Fibroblast of lung (primary cell): ENCODE data around the gene CDKN2D. TPM values are rescaled to one million over a fixed set of nuclear protein-coding genes. Genes with fewer than 3 reads are reported as not detected.
"Not testable (repeated sequence)": the region's sequence is repeated elsewhere in the genome, so short reads cannot be mapped to it uniquely, and the experiment has no call there.

ENCODE experiments used
- DNase-seq, 2 donors: peaks; one replicate each; pipeline versions ENCODE4 v3.0.0 to v3.0.0-alpha.2; 2010; ENCODE audit warnings: low read depth in 2 of 2
- H2AFZ ChIP-seq: 2 replicates; pipeline ENCODE4 v1.5.1; 2012; ENCODE audit warnings: low read length, control low read depth, inconsistent platforms
- H3K27ac ChIP-seq: 2 replicates; pipeline ENCODE4 v1.5.1; 2011; ENCODE audit warnings: low read length, control low read depth; ENCODE audit not compliant: insufficient read depth
- H3K27me3 ChIP-seq: 2 replicates; pipeline ENCODE4 v1.5.1; 2011; ENCODE audit warnings: mild to moderate bottlenecking, low read length; ENCODE audit not compliant: control insufficient read depth, insufficient read depth
- H3K36me3 ChIP-seq: 2 replicates; pipeline ENCODE4 v1.5.1; 2011; ENCODE audit warnings: low read length; ENCODE audit not compliant: control insufficient read depth, insufficient read depth
- H3K4me1 ChIP-seq: 2 replicates; pipeline ENCODE4 v1.5.1; 2011; ENCODE audit warnings: low read length; ENCODE audit not compliant: control insufficient read depth, insufficient read depth; ENCODE audit errors: extremely low read depth
- H3K4me2 ChIP-seq: 2 replicates; pipeline ENCODE4 v1.5.1; 2011; ENCODE audit warnings: low read length, control low read depth; ENCODE audit not compliant: insufficient read depth; ENCODE audit errors: extremely low read depth
- H3K4me3 ChIP-seq, 4 experiments: fragments of 200-600 bp in 1 of 4; sonication (generic) in 1 of 4; replicated peaks in 1 of 4; 2 replicates each; pipeline ENCODE4 v1.5.1; 2011 to 2016; ENCODE audit warnings: low read length in 4 of 4, low read depth in 3 of 4, mild to moderate bottlenecking in 3 of 4, control low read depth in 2 of 4, inconsistent platforms in 1 of 4, mixed read lengths in 1 of 4; ENCODE audit not compliant: insufficient read depth in 1 of 4; ENCODE audit errors: control extremely low read depth in 1 of 4
- H3K79me2 ChIP-seq: 2 replicates; pipeline ENCODE4 v1.5.1; 2012; ENCODE audit warnings: mild to moderate bottlenecking, low read length, inconsistent platforms; ENCODE audit not compliant: control insufficient read depth, insufficient read depth
- H3K9ac ChIP-seq: 2 replicates; pipeline ENCODE4 v1.5.1; 2011; ENCODE audit warnings: mild to moderate bottlenecking, low read length, control low read depth; ENCODE audit not compliant: insufficient read depth
- H3K9me3 ChIP-seq: 2 replicates; pipeline ENCODE4 v1.5.1; 2012; ENCODE audit warnings: low read depth, low read length; ENCODE audit not compliant: control insufficient read depth, insufficient read depth
- H4K20me1 ChIP-seq: 2 replicates; pipeline ENCODE4 v1.5.1; 2011; ENCODE audit warnings: low read length; ENCODE audit not compliant: control insufficient read depth, insufficient read depth; ENCODE audit errors: extremely low read depth
- CTCF ChIP-seq, 2 donors: IDR thresholded peaks in 1 of 2; conservative IDR thresholded peaks in 1 of 2; 1 replicate in 1 of 2; 2 replicates in 1 of 2; pipeline ENCODE4 v1.5.1; 2011 to 2012; ENCODE audit warnings: low read length in 2 of 2, control low read depth in 1 of 2, inconsistent platforms in 1 of 2, low read depth in 1 of 2, mild to moderate bottlenecking in 1 of 2
- EZH2 ChIP-seq: IDR thresholded peaks from 2 replicates; pipeline ENCODE4 v1.5.1; 2012; ENCODE audit warnings: low read length, control low read depth, mild to moderate bottlenecking; ENCODE audit errors: missing control alignments
- polyA plus RNA-seq, 2 donors: library from polyadenylated mRNA; depleted of rRNA in 1 of 2; stranded (reverse) in 1 of 2; unstranded in 1 of 2; fragments of >200 nt; gene quantifications; 2 replicates each; pipeline ENCODE4 v1.2.1, GENCODE V29; 2011 to 2012; ENCODE audit warnings: missing spikeins in 1 of 2
- total RNA-seq: library from RNA; depleted of rRNA; stranded (reverse); fragments of >200 nt; gene quantifications from 2 replicates; pipeline ENCODE4 v1.2.1, GENCODE V29; 2014

Gene CDKN2D
- total and polyA plus RNA-seq, 2 donors (not counting 1 experiment from before 2014, with no cell fraction given) = 9.7 to 10.7 TPM

DNA sequence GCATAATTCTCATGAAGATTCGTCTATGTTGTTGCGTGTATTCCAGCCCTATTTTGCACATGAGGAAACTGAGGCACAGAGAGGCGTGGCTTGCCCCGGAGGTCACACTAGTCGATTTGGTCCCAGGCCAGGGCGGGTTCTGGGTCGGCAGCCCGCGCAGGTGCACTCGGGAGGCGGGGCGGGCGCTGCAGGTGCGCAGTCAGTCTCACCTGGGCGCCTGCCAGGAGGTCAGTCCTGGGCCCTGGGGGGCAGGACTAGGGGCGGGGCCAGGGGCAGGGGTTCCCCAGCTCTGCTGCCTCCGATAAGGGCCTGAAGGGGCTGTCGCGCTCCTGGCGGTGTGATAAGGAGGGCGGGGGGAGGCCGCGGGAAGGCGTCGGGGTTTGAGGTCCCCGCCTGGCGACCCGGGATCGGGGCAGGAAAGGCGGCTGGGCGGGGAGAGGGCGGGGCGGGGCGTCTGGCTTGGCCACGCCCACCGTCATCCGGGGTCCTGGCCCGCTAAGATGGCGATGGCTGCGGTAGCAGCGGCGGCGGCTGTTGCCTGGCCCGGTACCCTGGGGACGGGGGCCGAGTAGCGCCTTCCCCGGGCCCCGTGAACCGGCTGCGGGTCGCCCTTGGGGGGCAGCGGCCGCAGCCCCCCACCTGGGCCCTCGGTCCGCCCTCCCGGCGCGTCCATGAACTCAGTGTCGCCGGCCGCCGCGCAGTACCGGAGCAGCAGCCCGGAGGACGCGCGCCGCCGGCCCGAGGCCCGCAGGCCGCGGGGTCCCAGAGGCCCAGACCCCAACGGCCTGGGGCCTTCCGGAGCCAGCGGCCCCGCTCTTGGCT is 25.1 kb downstream of the CDKN2D start, which contains the start of gene ATG4D:
ATG4D (plus strand) TSS at position 485 of the 822 bp plus-strand sequence; CDS start at position 672, 187 bp downstream.
- H3K9ac ChIP-seq = peak within 1 kb of the TSS; percentile 90
- H3K79me2 ChIP-seq = peaks cover 11% of the 10 kb centered on the region
- peak; percentile 45 to 61 for DNase-seq
- H3K4me1 ChIP-seq = no peaks in the 10 kb centered on the region
- no peaks in the 10 kb centered on the region for H3K27me3 ChIP-seq
- H3K4me2 ChIP-seq = peak within 1 kb of the TSS; percentile 89
- no peaks in the 10 kb centered on the region for H3K9me3 ChIP-seq
- peak within 1 kb of the TSS; percentile 44 for H2AFZ ChIP-seq
- H4K20me1 ChIP-seq = no peaks in the 10 kb centered on the region
- peak within 1 kb of the TSS; percentile 66 to 82 (median 76) for H3K4me3 ChIP-seq
- TF ChIP-seq EZH2 (no peak), CTCF (conservative IDR thresholded peaks at IDR 0.05 in 1 of 2, IDR thresholded peaks at IDR 0.05 in 1 of 2; ENCODE audit: low read depth in 1 of 2, low read length in 2 of 2) (no peak)
- no peaks in the 10 kb centered on the region for H3K36me3 ChIP-seq
- peak within 1 kb of the TSS; percentile 71 for H3K27ac ChIP-seq

GRCh38 chr19:10543059-10543419 is 25.7 kb downstream of the CDKN2D start:
- H4K20me1 ChIP-seq = no peaks in the 10 kb centered on the region
- H3K36me3 ChIP-seq = no peaks in the 10 kb centered on the region
- peak overlapping the region in 1 of 4 experiments; percentile 76 for H3K4me3 ChIP-seq
- no peaks in the 10 kb centered on the region for H3K9me3 ChIP-seq
- H3K4me1 ChIP-seq = no peaks in the 10 kb centered on the region
- H3K27me3 ChIP-seq = no peaks in the 10 kb centered on the region
- no peak for DNase-seq
- no peak overlapping the region for H3K9ac ChIP-seq
- H3K4me2 ChIP-seq = no peak overlapping the region
- H3K27ac ChIP-seq = no peak overlapping the region
- H2AFZ ChIP-seq = no peak overlapping the region
- no peak for TF ChIP-seq CTCF (conservative IDR thresholded peaks at IDR 0.05 in 1 of 2, IDR thresholded peaks at IDR 0.05 in 1 of 2; ENCODE audit: low read depth in 1 of 2, low read length in 2 of 2)
- TF ChIP-seq EZH2 = no peak
- peaks cover 11% of the 10 kb centered on the region for H3K79me2 ChIP-seq

DNA sequence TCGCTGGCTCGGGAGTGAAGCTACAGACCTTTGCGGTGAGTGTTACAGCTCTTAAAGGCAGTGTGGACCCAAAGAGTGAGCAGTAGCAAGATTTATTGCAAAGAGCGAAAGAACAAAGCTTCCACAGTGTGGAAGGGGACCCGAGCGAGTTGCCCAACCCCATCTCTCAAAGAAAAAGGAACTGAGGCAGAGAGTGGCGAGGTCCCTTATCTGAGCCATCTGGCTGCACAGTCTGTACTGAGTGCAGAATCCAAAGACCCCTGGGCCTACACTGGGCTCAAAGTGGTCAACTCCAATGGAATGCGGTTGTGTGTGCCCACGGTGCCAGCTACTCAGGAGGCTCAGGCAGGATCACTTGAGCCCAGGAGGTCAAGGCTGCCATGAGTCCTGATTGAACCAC is 29.8 kb downstream of the CDKN2D start:
- not testable (repeated sequence) for H2AFZ ChIP-seq, H4K20me1 ChIP-seq, H3K4me1 ChIP-seq, DNase-seq, H3K4me3 ChIP-seq, H3K27ac ChIP-seq, H3K9me3 ChIP-seq, H3K36me3 ChIP-seq, H3K4me2 ChIP-seq, H3K79me2 ChIP-seq, H3K9ac ChIP-seq, H3K27me3 ChIP-seq
